H1 (cell line): Measurements from ENCODE around the gene ADGRD2. TPM values are rescaled to one million over a fixed set of nuclear protein-coding genes. Genes with fewer than 3 reads are reported as not detected.

ENCODE experiments used
- CTCF ChIA-PET: fragments of 300-600 bp; sonication (Branson Sonifier 250); formaldehyde crosslinking; loops from one replicate; lab custom pipeline; 2021; ENCODE audit not compliant: partially characterized antibody; lab: Charles Lee
- POLR2A ChIA-PET: fragments of 300-600 bp; sonication (Branson Sonifier 250); formaldehyde crosslinking; loops from one replicate; lab custom pipeline; 2021; ENCODE audit warnings: inconsistent platforms; ENCODE audit not compliant: partially characterized antibody; lab: Charles Lee
- DNase-seq, 2 experiments: peaks; one replicate each; pipeline versions ENCODE4 v3.0.0 to v3.0.0-alpha.2; 2010 to 2022; ENCODE audit warnings: low spot score in 2 of 2, low read depth in 1 of 2, mixed read lengths in 1 of 2
- FAIRE-seq: peaks from 2 replicates; lab custom pipeline; 2011; peaks lifted over from hg19 to GRCh38; lab: Jason Lieb, UNC
- H2AFZ ChIP-seq: 2 replicates; pipeline ENCODE4 v1.8.1; 2012; ENCODE audit warnings: low read length, inconsistent platforms
- H2AK5ac ChIP-seq: 2 replicates; pipeline ENCODE4 v1.6.1; 2013; ENCODE audit warnings: low read depth, low read length
- H2BK120ac ChIP-seq: replicated peaks from 2 replicates; pipeline ENCODE3; 2013; ENCODE audit warnings: low read depth, low read length, inconsistent platforms
- H2BK12ac ChIP-seq: 2 replicates; pipeline ENCODE4 v1.6.1; 2013; ENCODE audit warnings: low read depth, low read length
- H2BK15ac ChIP-seq: 2 replicates; pipeline ENCODE4 v1.6.1; 2013; ENCODE audit warnings: low read length
- H2BK20ac ChIP-seq: 2 replicates; pipeline ENCODE4 v1.6.1; 2013; ENCODE audit warnings: low read length
- H2BK5ac ChIP-seq: 2 replicates; pipeline ENCODE4 v1.6.1; 2013; ENCODE audit warnings: low read depth, low read length
- H3K14ac ChIP-seq: 2 replicates; pipeline ENCODE4 v1.6.1; 2013; ENCODE audit warnings: inconsistent platforms; ENCODE audit not compliant: insufficient read length
- H3K18ac ChIP-seq: 2 replicates; pipeline ENCODE4 v1.6.1; 2013; ENCODE audit warnings: low read length; ENCODE audit errors: extremely low read depth
- H3K23ac ChIP-seq: 2 replicates; pipeline ENCODE4 v1.6.1; 2013; ENCODE audit warnings: inconsistent platforms; ENCODE audit not compliant: insufficient read length
- H3K23me2 ChIP-seq: 2 replicates; pipeline ENCODE4 v1.6.1; 2013; ENCODE audit warnings: low read depth, low read length
- H3K27ac ChIP-seq: 2 replicates; pipeline ENCODE4 v1.6.1; 2011; ENCODE audit warnings: low read depth, low read length, inconsistent platforms
- H3K27me3 ChIP-seq, 4 experiments: replicated peaks in 1 of 4; 1 replicate in 1 of 4; 2 replicates in 3 of 4; pipeline versions ENCODE4 v1.6.1 to v1.8.1; 2011 to 2013; ENCODE audit warnings: low read length in 3 of 4, mild to moderate bottlenecking in 3 of 4, inconsistent platforms in 2 of 4, mixed read lengths in 2 of 4, moderate library complexity in 1 of 4; ENCODE audit not compliant: control insufficient read depth in 3 of 4, insufficient read depth in 3 of 4; ENCODE audit errors: extremely low read depth in 1 of 4
- H3K36me3 ChIP-seq, 4 experiments: 2 replicates each; pipeline versions ENCODE4 v1.6.1 to v1.8.1; 2011 to 2013; ENCODE audit warnings: mild to moderate bottlenecking in 4 of 4, low read length in 3 of 4, moderate library complexity in 2 of 4, control low read depth in 1 of 4, inconsistent platforms in 1 of 4; ENCODE audit not compliant: insufficient read depth in 4 of 4, control insufficient read depth in 2 of 4
- H3K4ac ChIP-seq: replicated peaks from 2 replicates; pipeline ENCODE3; 2013; ENCODE audit warnings: low read length, low read depth, mixed read lengths, inconsistent platforms; ENCODE audit not compliant: insufficient read length
- H3K4me1 ChIP-seq, 4 experiments: replicated peaks in 1 of 4; 1 replicate in 1 of 4; 2 replicates in 3 of 4; pipeline versions ENCODE4 v1.6.1 to v1.8.1; 2011 to 2013; ENCODE audit warnings: low read length in 3 of 4, inconsistent platforms in 2 of 4, mixed read lengths in 1 of 4; ENCODE audit not compliant: insufficient read depth in 4 of 4, control insufficient read depth in 3 of 4
- H3K4me2 ChIP-seq, 2 experiments: 2 replicates each; pipeline versions ENCODE4 v1.6.1 to v1.8.1; 2011 to 2013; ENCODE audit warnings: low read depth in 2 of 2, low read length in 2 of 2, control low read depth in 1 of 2, inconsistent platforms in 1 of 2, mild to moderate bottlenecking in 1 of 2; ENCODE audit not compliant: insufficient read depth in 1 of 2
- H3K4me3 ChIP-seq, 4 experiments: fragments of 200-600, 300-600 bp in 1 of 4; sonication (generic), shearing (Covaris generic), sonication (Bioruptor Twin) in 1 of 4; 2 replicates each; pipeline versions ENCODE4 v1.5.1 to v1.8.1; 2011 to 2016; ENCODE audit warnings: low read length in 4 of 4, low read depth in 3 of 4, control low read depth in 2 of 4, inconsistent platforms in 2 of 4, mild to moderate bottlenecking in 2 of 4, mixed read lengths in 1 of 4, moderate library complexity in 1 of 4; ENCODE audit not compliant: insufficient read depth in 2 of 4; ENCODE audit errors: extremely low read depth in 1 of 4
- H3K56ac ChIP-seq: replicated peaks from 2 replicates; pipeline ENCODE3; 2013; ENCODE audit warnings: low read depth, mild to moderate bottlenecking, mixed read lengths, low read length, inconsistent platforms; ENCODE audit not compliant: insufficient read length
- H3K79me1 ChIP-seq: 2 replicates; pipeline ENCODE4 v1.6.1; 2013; ENCODE audit warnings: low read depth, low read length, control low read depth
- H3K79me2 ChIP-seq, 2 experiments: 2 replicates each; pipeline versions ENCODE4 v1.6.1 to v1.8.1; 2012 to 2013; ENCODE audit warnings: low read length in 2 of 2, mild to moderate bottlenecking in 2 of 2, inconsistent platforms in 1 of 2; ENCODE audit not compliant: insufficient read depth in 2 of 2, control insufficient read depth in 1 of 2
- H3K9ac ChIP-seq, 4 experiments: replicated peaks in 1 of 4; 1 replicate in 1 of 4; 2 replicates in 3 of 4; pipeline versions ENCODE4 v1.6.1 to v1.8.1; 2011 to 2013; ENCODE audit warnings: low read depth in 3 of 4, low read length in 3 of 4, control low read depth in 2 of 4, mild to moderate bottlenecking in 2 of 4, moderate library complexity in 2 of 4, inconsistent platforms in 1 of 4; ENCODE audit errors: extremely low read depth in 1 of 4
- H3K9me3 ChIP-seq, 2 experiments: 2 replicates each; pipeline versions ENCODE4 v1.6.1 to v1.8.1; 2012 to 2013; ENCODE audit warnings: mild to moderate bottlenecking in 2 of 2, moderate library complexity in 2 of 2, control low read depth in 1 of 2, inconsistent platforms in 1 of 2, low read depth in 1 of 2, low read length in 1 of 2, mixed read lengths in 1 of 2; ENCODE audit not compliant: insufficient read depth in 2 of 2
- H4K20me1 ChIP-seq, 2 experiments: replicated peaks in 1 of 2; 2 replicates each; pipeline versions ENCODE3 to v1.8.1; 2011 to 2013; ENCODE audit warnings: inconsistent platforms in 2 of 2, low read length in 2 of 2, mild to moderate bottlenecking in 1 of 2; ENCODE audit not compliant: insufficient read depth in 2 of 2, control insufficient read depth in 1 of 2
- H4K5ac ChIP-seq: 2 replicates; pipeline ENCODE4 v1.6.1; 2013; ENCODE audit warnings: low read length, low read depth, mixed read lengths, inconsistent platforms; ENCODE audit not compliant: insufficient read length
- H4K8ac ChIP-seq: 2 replicates; pipeline ENCODE4 v1.8.0; 2013; ENCODE audit warnings: mild to moderate bottlenecking, moderate library complexity, low read length, inconsistent platforms; ENCODE audit not compliant: insufficient read depth; ENCODE audit errors: extremely low read depth
- H4K91ac ChIP-seq: replicated peaks from 2 replicates; pipeline ENCODE3; 2013; ENCODE audit warnings: low read length, mixed read lengths, inconsistent platforms; ENCODE audit not compliant: insufficient read length
- ATF3 ChIP-seq: IDR thresholded peaks from 2 replicates; pipeline ENCODE4 v1.6.1; 2011; ENCODE audit warnings: low read depth, mild to moderate bottlenecking, low read length; ENCODE audit not compliant: insufficient read depth
- BRCA1 ChIP-seq: IDR thresholded peaks from 2 replicates; pipeline ENCODE4 v1.6.1; 2012; ENCODE audit warnings: low read depth, low read length, improper control_type of control experiment
- EP300 ChIP-seq, 2 experiments: IDR thresholded peaks; 1 replicate in 1 of 2; 2 replicates in 1 of 2; pipeline ENCODE4 v1.6.1; 2011 to 2012; ENCODE audit warnings: low read depth in 2 of 2, low read length in 2 of 2, mild to moderate bottlenecking in 2 of 2, borderline replicate concordance in 1 of 2, inconsistent platforms in 1 of 2, moderate library complexity in 1 of 2
- GABPA ChIP-seq: IDR thresholded peaks from 2 replicates; pipeline ENCODE4 v1.6.1; 2011; ENCODE audit warnings: mild to moderate bottlenecking, low read length, moderate library complexity, borderline replicate concordance; ENCODE audit not compliant: insufficient read depth
- KDM5A ChIP-seq: fragments of 200-600 bp; IDR thresholded peaks from 2 replicates; pipeline ENCODE4 v1.7.1; 2012; ENCODE audit warnings: mild to moderate bottlenecking, low read length, inconsistent platforms, mixed read lengths
- SP1 ChIP-seq: IDR thresholded peaks from 2 replicates; pipeline ENCODE4 v1.6.1; 2011; ENCODE audit warnings: low read depth, low read length
- ZNF274 ChIP-seq: IDR thresholded peaks from 2 replicates; pipeline ENCODE4 v1.7.0; 2012; ENCODE audit warnings: low read length, borderline replicate concordance; ENCODE audit errors: extremely low read depth
- WGBS, 2 experiments: shearing (Covaris generic) in 1 of 2; methylation state at CpG; one replicate each; pipeline versions ENCODE4 v1.1.6 to v1.1.7; 2013 to 2015; ENCODE audit warnings: low lambda C conversion rate in 2 of 2, mixed read lengths in 2 of 2, inconsistent platforms in 1 of 2, low coverage in 1 of 2, missing lambda C conversion rate in 1 of 2; ENCODE audit not compliant: insufficient replicate concordance in 2 of 2, insufficient coverage in 1 of 2, insufficient read length in 1 of 2; ENCODE audit errors: extremely low coverage in 1 of 2, missing lambda C conversion rate in 1 of 2; 5-methylcytosine and 5-hydroxymethylcytosine counted together
- polyA plus RNA-seq, 7 experiments: library from polyadenylated mRNA; depleted of rRNA in 3 of 7; stranded (reverse) in 5 of 7; unstranded in 2 of 7; fragments of >200 nt in 5 of 7; fragments of 200-250 nt in 2 of 7; gene quantifications; 1 replicate in 5 of 7; 2 replicates in 1 of 7; 4 replicates in 1 of 7; pipeline versions ENCODE4 v1.2.1 to v1.2.3, GENCODE V29; 2011 to 2013; ENCODE audit warnings: missing spikeins in 2 of 7, mixed read lengths in 2 of 7
- total RNA-seq: library from RNA; stranded (reverse); fragmentation: NEBNext Ultra II Directional; extraction: Animal tissue kit (Norgen Biotek cat#: 25700); gene quantifications from 2 replicates; pipeline ENCODE4 v1.2.1, GENCODE V29; 2021
- TF ChIP-seq, protein P1 (sequence below), 3 experiments: IDR thresholded peaks; 1 replicate in 2 of 3; 2 replicates in 1 of 3; pipeline versions ENCODE4 v1.5.1 to v1.6.1; 2011; ENCODE audit warnings: low read length in 3 of 3, mild to moderate bottlenecking in 3 of 3, inconsistent platforms in 2 of 3, low read depth in 1 of 3, moderate library complexity in 1 of 3; ENCODE audit not compliant: insufficient read depth in 1 of 3; ENCODE audit errors: control extremely low read depth in 1 of 3

The ADGRD2 gene
- total and polyA plus RNA-seq, 2 of the 8 experiments (the other 6 are each of a cell fraction or from before 2014, with no cell fraction given), result 0.41 to 1.4 TPM

GRCh38 chr9:124500028-124500795 is 50.0 kb downstream of the ADGRD2 start:
- no peak overlapping the region for H3K4ac ChIP-seq
- H3K36me3 ChIP-seq, result peaks cover 0 to 8% (median 0%) of the 10 kb centered on the region in 4 experiments; a peak in 1 of 8 replicates
- H2BK120ac ChIP-seq, result no peak overlapping the region
- H3K56ac ChIP-seq, result no peak overlapping the region
- H3K23ac ChIP-seq, result no peak overlapping the region
- H3K14ac ChIP-seq, result no peak overlapping the region
- 92% methylated on average over 36 of the region's 40 CpGs; no CpG with 5 or more reads in 1 of the 2 experiments for WGBS, 2 experiments
- H3K4me3 ChIP-seq, result no peak overlapping the region
- no peak overlapping the region for H2BK20ac ChIP-seq
- H3K9ac ChIP-seq, result no peak overlapping the region
- H3K4me2 ChIP-seq, result no peak overlapping the region
- peaks cover 30 to 44% (median 42%) of the 10 kb centered on the region in 4 experiments for H3K27me3 ChIP-seq
- peaks cover 7% of the 10 kb centered on the region; the same call in 1 of the 2 replicates for H3K23me2 ChIP-seq
- no peaks in the 10 kb centered on the region for H3K79me2 ChIP-seq
- peaks cover 0 to 2% of the 10 kb centered on the region in 2 experiments for H4K20me1 ChIP-seq
- H3K27ac ChIP-seq, result no peak overlapping the region
- no peak overlapping the region for H2BK12ac ChIP-seq
- H2AFZ ChIP-seq, result no peak overlapping the region
- H3K9me3 ChIP-seq, result no peaks in the 10 kb centered on the region; a peak in 1 of 4 replicates
- H2BK15ac ChIP-seq, result no peak overlapping the region
- H2BK5ac ChIP-seq, result no peak overlapping the region
- DNase-seq, result no peak
- no peak overlapping the region for H3K18ac ChIP-seq
- H2AK5ac ChIP-seq, result no peak overlapping the region; the same call in 1 of the 2 replicates
- H4K8ac ChIP-seq, result peak overlapping the region; percentile 21; the same call in 1 of the 2 replicates
- H4K91ac ChIP-seq, result no peak overlapping the region
- H3K4me1 ChIP-seq, result peaks cover 0 to 10% (median 6%) of the 10 kb centered on the region in 4 experiments; a peak in 5 of 7 replicates
- H3K79me1 ChIP-seq, result no peaks in the 10 kb centered on the region
- H4K5ac ChIP-seq, result no peak overlapping the region
- FAIRE-seq, result no peak
- ChIA-PET POLR2A (interaction anchor here (0.7 to 2.2 kb wide), 2 partner anchors 12 to 122 kb away, joined by 3 to 5 read pairs; no protein-coding TSS in a partner anchor), CTCF (interaction anchor here (0.6 to 1.4 kb wide), 6 partner anchors 11 to 213 kb away, joined by 3 to 4 read pairs (median 3); no protein-coding TSS in a partner anchor)
- no peak for TF ChIP-seq SP1
- no peak for TF ChIP-seq GABPA
- no peak for TF ChIP-seq ZNF274
- no peak for TF ChIP-seq ATF3
- no peak for TF ChIP-seq BRCA1
- no peak for TF ChIP-seq KDM5A
- no peak for TF ChIP-seq EP300 (IDR thresholded peaks at IDR 0.05; ENCODE audit: borderline replicate concordance in 1 of 2, low read depth in 2 of 2, low read length in 2 of 2)
- TF ChIP-seq, protein P1, sequence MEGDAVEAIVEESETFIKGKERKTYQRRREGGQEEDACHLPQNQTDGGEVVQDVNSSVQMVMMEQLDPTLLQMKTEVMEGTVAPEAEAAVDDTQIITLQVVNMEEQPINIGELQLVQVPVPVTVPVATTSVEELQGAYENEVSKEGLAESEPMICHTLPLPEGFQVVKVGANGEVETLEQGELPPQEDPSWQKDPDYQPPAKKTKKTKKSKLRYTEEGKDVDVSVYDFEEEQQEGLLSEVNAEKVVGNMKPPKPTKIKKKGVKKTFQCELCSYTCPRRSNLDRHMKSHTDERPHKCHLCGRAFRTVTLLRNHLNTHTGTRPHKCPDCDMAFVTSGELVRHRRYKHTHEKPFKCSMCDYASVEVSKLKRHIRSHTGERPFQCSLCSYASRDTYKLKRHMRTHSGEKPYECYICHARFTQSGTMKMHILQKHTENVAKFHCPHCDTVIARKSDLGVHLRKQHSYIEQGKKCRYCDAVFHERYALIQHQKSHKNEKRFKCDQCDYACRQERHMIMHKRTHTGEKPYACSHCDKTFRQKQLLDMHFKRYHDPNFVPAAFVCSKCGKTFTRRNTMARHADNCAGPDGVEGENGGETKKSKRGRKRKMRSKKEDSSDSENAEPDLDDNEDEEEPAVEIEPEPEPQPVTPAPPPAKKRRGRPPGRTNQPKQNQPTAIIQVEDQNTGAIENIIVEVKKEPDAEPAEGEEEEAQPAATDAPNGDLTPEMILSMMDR (IDR thresholded peaks at IDR 0.05; ENCODE audit: control extremely low read depth in 1 of 3, insufficient read depth in 1 of 3, low read depth in 1 of 3, low read length in 3 of 3), result no peak
